UCSD-AML1 (cell line): Measurements from ENCODE around the gene REXO1.

Experiments
- DNase-seq: peaks from one replicate; lab custom pipeline; 2025; ENCODE audit not compliant: unreplicated experiment; lab: John Stamatoyannopoulos, UW

REXO1 gene

DNA sequence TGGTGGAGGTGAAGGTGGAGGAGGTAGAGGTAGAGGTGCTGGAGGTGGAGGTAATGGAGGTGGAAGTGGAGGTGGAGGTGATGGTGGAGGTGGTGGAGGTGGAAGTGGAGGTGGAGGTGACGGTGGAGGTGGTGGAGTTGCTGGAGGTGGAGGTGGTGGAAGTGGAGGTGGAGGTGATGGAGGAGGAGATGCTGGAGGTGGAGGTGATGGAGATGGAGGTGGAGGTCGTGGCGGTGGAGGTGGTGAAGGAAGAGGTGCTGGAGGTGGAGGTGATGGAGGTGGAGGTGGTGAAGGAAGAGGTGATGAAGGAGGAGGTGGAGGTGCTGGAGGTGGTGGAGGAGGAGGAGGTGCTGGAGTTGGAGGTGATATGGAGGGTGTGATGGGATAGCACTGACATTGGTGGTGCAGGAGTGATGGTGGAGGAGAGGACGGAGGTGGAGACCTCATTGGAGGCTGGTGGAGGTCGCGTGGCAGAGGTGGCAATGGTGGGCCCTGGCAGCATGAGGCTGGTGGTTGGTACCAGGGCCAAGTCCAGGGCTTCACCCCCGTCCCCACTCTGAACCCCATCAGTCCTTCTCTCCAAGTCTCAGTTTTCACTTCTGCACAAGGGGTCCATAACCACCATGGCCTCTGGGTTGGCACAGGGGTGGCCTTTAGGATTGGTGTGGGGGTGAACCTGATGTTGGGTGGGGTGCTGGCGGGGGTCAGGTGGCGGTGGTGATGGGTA, 79.2 kb downstream of the REXO1 start:
- DNase-seq, result no peak

DNA sequence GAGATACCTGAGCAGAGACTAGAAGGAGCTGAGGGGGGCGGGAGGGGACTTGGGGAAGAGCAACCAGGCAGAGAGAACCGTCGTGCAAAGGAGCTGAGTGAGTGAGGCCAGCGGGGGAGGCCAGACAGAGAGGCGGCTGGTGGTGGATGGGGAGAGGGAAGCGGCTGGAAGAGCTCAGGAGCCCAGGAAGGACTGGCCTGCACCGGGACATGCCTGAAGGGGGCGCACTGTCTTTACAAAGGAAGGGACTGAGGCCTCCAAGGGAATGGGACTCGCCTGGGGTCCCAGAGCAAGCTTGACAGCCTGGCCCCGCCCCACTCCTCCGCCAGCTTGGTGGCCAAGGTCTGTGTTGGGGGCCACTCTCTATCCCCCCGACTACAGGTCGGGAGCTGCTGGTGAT, 80.0 kb downstream of the REXO1 start:
- DNase-seq, result peak; percentile 54

DNA sequence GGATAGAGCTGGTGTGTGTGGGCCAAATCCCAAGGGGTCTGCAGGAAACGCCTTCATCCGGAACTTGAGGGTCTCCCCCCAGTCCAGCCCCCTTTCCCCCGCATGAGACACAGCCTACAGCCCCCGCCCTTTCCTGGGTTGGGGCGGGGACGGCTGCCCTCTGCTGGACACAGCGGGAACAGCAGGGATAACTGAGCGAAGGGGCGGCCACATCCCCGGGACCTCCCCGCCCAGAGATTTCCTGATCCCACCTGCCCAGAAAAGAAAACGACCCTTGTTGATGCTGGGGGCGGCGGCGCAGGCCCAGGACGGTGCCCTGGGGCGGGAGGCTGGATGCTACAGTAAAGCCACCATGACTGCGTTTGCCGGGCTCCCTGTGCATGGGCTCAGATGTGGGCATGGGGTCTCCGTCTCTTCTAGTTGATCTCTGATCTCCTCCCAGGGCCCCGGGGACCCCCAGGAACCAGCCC, 80.8 kb downstream of the REXO1 start:
- peak; percentile 61 for DNase-seq

DNA sequence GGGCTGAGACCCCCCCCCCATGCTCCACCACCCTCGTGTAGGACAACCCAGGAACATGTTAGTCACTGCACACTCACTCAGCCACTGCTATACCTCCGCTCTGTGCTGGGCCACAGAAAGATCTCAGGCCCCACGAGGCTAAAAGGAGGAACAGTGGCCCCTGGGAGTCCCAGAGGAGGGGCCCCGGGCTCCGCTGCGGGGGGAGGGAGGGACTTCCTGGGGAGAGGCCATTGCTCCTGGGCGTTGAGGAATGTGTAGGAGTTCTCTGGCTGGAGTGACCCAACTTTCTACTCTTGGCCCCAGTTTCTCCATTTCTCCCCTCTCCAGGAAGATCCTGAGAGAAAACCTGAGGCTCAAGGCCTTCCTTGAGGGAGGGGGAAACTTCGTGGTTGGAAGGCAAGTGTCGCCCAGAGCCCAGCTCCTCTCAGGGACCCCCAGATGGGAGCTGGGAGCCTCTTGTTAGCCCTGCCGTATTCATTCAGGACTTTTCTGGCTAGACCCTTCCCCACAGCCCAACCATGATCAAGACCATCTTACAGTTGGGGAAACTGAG, 81.4 kb downstream of the REXO1 start:
- peak; percentile 69 for DNase-seq

DNA sequence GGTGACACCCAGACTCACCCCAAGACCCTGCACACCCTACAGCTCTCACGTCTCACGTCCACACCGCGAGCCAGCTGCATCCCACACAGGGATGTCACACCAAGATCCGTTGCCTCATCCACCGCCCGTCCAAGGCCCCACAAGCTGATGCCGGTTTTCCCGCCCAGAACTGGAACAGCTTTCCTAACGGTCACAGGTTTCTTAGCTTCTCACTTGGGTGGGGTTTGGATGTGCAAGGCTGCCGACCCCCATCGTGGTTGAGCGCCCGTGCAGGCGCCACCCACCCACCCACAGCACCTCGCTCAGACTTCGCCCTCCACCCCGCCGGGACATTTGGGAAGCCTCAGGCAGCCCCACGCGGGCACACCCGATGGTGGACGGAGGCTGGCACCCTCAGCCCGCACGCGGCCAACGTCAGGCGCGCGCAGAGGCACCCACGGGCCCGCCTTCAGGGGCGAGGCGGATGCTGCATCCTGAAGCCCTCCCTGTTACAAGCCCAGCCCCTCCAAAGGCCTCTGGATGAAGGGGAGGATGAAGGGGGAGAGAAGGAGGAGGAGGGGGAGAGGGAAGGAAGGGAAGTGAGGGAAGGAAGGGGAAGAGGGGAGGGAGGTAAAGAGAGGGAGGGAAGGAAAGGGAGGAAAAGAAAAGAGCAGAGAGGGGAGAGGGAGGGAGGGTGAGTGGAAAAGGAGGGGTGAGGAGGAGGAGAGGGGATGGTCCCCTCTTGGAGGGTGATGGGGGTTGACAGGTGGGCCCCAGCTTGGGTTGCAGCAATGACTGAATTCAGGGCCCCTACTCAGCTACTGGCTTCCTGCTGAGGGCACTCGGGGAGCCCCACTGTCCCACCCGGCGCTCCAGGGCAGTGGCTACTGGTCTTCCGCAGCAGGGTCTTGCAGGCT, 82.1 kb downstream of the REXO1 start:
- no peak for DNase-seq
